NB4 (cell line): ENCODE data around the gene C10orf120.

Experiments
- CTCF ChIP-seq: IDR thresholded peaks from one replicate; pipeline ENCODE4 v1.5.1; 2012; ENCODE audit warnings: low read depth, low read length
- MAX ChIP-seq: IDR thresholded peaks from 2 replicates; pipeline ENCODE4 v1.6.1; 2011; ENCODE audit warnings: low read depth, low read length
- POLR2A ChIP-seq: IDR thresholded peaks from 2 replicates; pipeline ENCODE4 v1.6.1; 2011; ENCODE audit warnings: mild to moderate bottlenecking; ENCODE audit not compliant: insufficient read length; ENCODE audit errors: extremely low read depth

- no peak for TF ChIP-seq CTCF
- TF ChIP-seq POLR2A: no peak
- TF ChIP-seq MAX: no peak
Measured at GRCh38 chr10:122656741-122657140, 42.9 kb downstream of the C10orf120 start.
